ENCODE measurements around the gene CMTM7. TPM values are rescaled to one million over a fixed set of nuclear protein-coding genes. Genes with fewer than 3 reads are reported as not detected.

Gene CMTM7
- total and polyA plus RNA-seq, 2 of the 13 experiments (the other 11 are each of a cell fraction or from before 2014, with no cell fraction given) = 20.9 to 21.4 TPM

DNA sequence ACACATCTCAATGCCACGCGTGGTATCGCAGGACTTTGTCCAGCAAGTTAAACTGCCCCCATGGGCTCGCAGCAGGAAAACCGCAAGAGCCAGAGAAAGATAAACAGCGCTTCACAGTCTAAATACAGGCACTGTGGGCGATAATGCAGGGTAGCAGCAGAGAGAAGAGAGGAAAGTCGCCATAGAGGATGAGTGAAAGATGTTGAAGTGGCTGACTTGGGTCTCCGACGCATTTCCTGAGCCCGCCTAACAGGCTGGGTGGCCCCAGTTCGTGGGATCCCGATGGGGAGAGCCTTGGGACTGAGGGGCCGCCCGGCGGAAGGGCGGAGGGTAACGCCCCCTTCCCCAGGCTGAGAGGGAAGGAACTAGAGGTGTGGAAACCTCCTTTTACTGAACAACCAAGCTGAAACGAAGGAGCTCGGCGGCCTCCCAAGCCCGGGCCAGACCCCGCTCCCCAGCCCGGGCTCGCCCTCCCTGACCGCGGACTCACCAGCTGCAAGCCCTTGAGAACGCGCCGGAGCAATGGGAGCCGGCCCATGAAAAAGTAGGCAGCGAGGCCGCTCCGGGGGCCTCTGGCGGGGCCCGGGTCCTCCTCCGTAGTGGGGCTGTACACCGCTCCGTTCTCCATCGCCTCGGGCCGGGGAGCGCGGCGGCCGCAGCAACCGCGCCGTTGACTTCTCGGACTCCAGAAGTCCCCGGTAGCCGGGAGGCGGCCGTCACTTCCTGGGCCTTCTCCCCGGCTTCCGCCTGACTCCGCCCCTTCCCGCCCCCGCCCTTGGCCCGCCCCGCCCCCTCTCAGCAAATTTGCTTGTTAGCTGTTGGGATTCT is 110.7 kb downstream of the CMTM7 start, which contains the start of gene CMTM6 (continued):
- TF ChIP-seq, protein P1, sequence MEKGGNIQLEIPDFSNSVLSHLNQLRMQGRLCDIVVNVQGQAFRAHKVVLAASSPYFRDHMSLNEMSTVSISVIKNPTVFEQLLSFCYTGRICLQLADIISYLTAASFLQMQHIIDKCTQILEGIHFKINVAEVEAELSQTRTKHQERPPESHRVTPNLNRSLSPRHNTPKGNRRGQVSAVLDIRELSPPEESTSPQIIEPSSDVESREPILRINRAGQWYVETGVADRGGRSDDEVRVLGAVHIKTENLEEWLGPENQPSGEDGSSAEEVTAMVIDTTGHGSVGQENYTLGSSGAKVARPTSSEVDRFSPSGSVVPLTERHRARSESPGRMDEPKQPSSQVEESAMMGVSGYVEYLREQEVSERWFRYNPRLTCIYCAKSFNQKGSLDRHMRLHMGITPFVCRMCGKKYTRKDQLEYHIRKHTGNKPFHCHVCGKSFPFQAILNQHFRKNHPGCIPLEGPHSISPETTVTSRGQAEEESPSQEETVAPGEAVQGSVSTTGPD (CRISPR knock-in tag; IDR thresholded peaks at IDR 0.05) = no peak
- TF ChIP-seq FOXA3 (CRISPR knock-in tag; IDR thresholded peaks at IDR 0.05) (peak; percentile 36), ZNF660 (CRISPR knock-in tag; IDR thresholded peaks at IDR 0.05; ENCODE audit: borderline replicate concordance, low read depth) (no peak), SIN3B (IDR thresholded peaks at IDR 0.05; ENCODE audit: low read length) (no peak), AKNA (CRISPR knock-in tag; IDR thresholded peaks at IDR 0.05; ENCODE audit: borderline replicate concordance) (no peak), ZNF772 (CRISPR knock-in tag; IDR thresholded peaks at IDR 0.05) (peak; percentile 15; the same call in 1 of the 2 replicates), RBM39 (IDR thresholded peaks at IDR 0.05; ENCODE audit: low read depth, low read length, poor library complexity, severe bottlenecking) (peak; percentile 73), NR1H2 (CRISPR knock-in tag; IDR thresholded peaks at IDR 0.05; ENCODE audit: borderline replicate concordance, low read depth) (no peak), NCOA5 (CRISPR knock-in tag; IDR thresholded peaks at IDR 0.05) (no peak), ZNF784 (CRISPR knock-in tag; IDR thresholded peaks at IDR 0.05; ENCODE audit: borderline replicate concordance) (no peak; the same call in 1 of the 2 replicates), ZNF572 (CRISPR knock-in tag; IDR thresholded peaks at IDR 0.05) (no peak), HMG20B (CRISPR knock-in tag; conservative IDR thresholded peaks at IDR 0.05) (no peak), MAZ (IDR thresholded peaks at IDR 0.05; ENCODE audit: borderline replicate concordance, low read depth, low read length) (no peak), MAZ (CRISPR knock-in tag; IDR thresholded peaks at IDR 0.05; ENCODE audit: low read depth) (0 out of 2 replicates have a peak, but pooled peaks have one; percentile 28), ZNF768 (CRISPR knock-in tag; IDR thresholded peaks at IDR 0.05) (peak; percentile 15; the same call in 1 of the 2 replicates), HINFP (CRISPR knock-in tag; IDR thresholded peaks at IDR 0.05; ENCODE audit: low read depth) (no peak), ZNF282 (IDR thresholded peaks at IDR 0.05; ENCODE audit: partially characterized antibody) (no peak)
- TF ChIP-seq, protein P2, sequence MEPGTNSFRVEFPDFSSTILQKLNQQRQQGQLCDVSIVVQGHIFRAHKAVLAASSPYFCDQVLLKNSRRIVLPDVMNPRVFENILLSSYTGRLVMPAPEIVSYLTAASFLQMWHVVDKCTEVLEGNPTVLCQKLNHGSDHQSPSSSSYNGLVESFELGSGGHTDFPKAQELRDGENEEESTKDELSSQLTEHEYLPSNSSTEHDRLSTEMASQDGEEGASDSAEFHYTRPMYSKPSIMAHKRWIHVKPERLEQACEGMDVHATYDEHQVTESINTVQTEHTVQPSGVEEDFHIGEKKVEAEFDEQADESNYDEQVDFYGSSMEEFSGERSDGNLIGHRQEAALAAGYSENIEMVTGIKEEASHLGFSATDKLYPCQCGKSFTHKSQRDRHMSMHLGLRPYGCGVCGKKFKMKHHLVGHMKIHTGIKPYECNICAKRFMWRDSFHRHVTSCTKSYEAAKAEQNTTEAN (CRISPR knock-in tag; conservative IDR thresholded peaks at IDR 0.05) = no peak
